WERI-Rb-1 (cell line): ENCODE data around the gene CALU.

Experiments used
- DNase-seq: peaks from one replicate; pipeline ENCODE4 v3.0.0-alpha.2; 2020
- H3K27ac ChIP-seq: fragments of 250-450 bp; sonication (Bioruptor Pico); 2 replicates; pipeline ENCODE4 v1.5.1; 2020; ENCODE audit warnings: mild to moderate bottlenecking, moderate library complexity
- H3K27me3 ChIP-seq: fragments of 250-450 bp; sonication (Bioruptor Pico); 2 replicates; pipeline ENCODE4 v1.5.1; 2021; ENCODE audit warnings: mild to moderate bottlenecking, low read depth, moderate library complexity; ENCODE audit not compliant: insufficient read depth, severe bottlenecking
- H3K36me3 ChIP-seq: fragments of 250-450 bp; sonication (Bioruptor Pico); 2 replicates; pipeline ENCODE4 v1.5.1; 2020; ENCODE audit warnings: mild to moderate bottlenecking, moderate library complexity
- H3K4me3 ChIP-seq: 2 replicates; pipeline ENCODE4 v1.5.1; 2011; ENCODE audit warnings: low read depth, mild to moderate bottlenecking, control low read depth, low read length
- H3K9me3 ChIP-seq: fragments of 250-450 bp; sonication (Bioruptor Pico); 2 replicates; pipeline ENCODE4 v1.5.1; 2021; ENCODE audit warnings: mild to moderate bottlenecking, moderate library complexity; ENCODE audit not compliant: severe bottlenecking
- TF ChIP-seq, protein P1 (sequence below): IDR thresholded peaks from 2 replicates; pipeline ENCODE4 v1.5.1; 2011; ENCODE audit warnings: low read depth, mild to moderate bottlenecking, control low read depth, inconsistent platforms, low read length

CALU gene

DNA sequence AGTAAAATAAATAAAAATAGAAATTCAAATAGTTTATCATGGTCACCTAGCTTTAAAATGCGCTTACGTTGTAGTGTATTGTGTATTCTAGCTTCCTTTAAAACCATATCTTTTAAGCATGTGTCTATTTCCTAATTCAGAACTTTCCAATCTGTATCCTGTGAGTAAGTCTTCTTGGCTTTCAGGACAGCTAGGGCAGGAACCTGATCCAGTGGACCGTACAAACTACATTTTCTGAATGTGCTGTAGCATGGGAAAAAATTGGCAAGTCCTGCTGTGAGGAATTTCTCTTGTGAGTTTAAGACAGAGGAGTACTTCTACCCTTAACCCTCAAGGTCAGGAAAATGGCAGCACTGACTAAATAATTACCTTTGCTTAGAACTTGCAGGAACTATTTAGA, 24.4 kb downstream of the CALU start:
- no peak for DNase-seq
- Histone ChIP-seq H3K27ac (no peak overlapping the region), H3K36me3 (peaks cover 52% of the 10 kb centered on the region), H3K9me3 (no peaks in the 10 kb centered on the region), H3K27me3 (no peaks in the 10 kb centered on the region), H3K4me3 (no peak overlapping the region)
- TF ChIP-seq, protein P1, sequence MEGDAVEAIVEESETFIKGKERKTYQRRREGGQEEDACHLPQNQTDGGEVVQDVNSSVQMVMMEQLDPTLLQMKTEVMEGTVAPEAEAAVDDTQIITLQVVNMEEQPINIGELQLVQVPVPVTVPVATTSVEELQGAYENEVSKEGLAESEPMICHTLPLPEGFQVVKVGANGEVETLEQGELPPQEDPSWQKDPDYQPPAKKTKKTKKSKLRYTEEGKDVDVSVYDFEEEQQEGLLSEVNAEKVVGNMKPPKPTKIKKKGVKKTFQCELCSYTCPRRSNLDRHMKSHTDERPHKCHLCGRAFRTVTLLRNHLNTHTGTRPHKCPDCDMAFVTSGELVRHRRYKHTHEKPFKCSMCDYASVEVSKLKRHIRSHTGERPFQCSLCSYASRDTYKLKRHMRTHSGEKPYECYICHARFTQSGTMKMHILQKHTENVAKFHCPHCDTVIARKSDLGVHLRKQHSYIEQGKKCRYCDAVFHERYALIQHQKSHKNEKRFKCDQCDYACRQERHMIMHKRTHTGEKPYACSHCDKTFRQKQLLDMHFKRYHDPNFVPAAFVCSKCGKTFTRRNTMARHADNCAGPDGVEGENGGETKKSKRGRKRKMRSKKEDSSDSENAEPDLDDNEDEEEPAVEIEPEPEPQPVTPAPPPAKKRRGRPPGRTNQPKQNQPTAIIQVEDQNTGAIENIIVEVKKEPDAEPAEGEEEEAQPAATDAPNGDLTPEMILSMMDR: no peak

DNA sequence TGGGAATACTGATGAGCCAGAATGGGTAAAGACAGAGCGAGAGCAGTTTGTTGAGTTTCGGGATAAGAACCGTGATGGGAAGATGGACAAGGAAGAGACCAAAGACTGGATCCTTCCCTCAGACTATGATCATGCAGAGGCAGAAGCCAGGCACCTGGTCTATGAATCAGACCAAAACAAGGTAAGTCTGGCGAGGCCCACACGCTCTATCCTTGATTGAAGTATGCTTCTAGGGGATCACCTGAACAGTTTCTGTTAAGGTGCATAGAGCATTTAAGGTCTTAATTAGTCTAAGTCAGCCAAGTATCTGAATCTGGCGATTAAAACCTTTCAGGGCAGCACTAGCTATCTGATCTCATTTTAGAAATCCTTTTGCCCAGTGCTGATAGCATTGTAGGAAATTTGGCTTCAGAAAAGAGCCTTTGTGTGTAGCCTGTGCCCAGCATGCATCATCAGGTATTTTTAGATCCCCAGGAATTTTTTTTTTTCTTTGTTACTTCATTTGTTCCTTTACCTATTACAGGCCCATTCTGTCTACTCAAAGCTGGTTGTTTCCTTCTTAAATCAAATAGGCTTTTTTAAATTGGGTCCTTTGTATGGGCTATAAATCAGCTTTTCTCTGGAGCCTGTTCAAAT, 28.4 kb downstream of the CALU start:
- no peaks in the 10 kb centered on the region for H3K27me3 ChIP-seq
- peaks cover 56% of the 10 kb centered on the region for H3K36me3 ChIP-seq
- DNase-seq: no peak
- H3K9me3 ChIP-seq: no peaks in the 10 kb centered on the region
- H3K27ac ChIP-seq: peak overlapping the region; percentile 59
- no peak overlapping the region for H3K4me3 ChIP-seq
- TF ChIP-seq, protein P1: no peak

DNA sequence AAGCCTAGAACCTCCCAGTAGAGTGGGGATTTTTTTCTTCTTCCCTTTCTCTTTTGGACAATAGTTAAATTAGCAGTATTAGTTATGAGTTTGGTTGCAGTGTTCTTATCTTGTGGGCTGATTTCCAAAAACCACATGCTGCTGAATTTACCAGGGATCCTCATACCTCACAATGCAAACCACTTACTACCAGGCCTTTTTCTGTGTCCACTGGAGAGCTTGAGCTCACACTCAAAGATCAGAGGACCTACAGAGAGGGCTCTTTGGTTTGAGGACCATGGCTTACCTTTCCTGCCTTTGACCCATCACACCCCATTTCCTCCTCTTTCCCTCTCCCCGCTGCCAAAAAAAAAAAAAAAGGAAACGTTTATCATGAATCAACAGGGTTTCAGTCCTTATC, 31.1 kb downstream of the CALU start:
- no peak for DNase-seq
- TF ChIP-seq, protein P1: no peak
- no peak overlapping the region for H3K4me3 ChIP-seq
- H3K27ac ChIP-seq: no peak overlapping the region
- no peaks in the 10 kb centered on the region for H3K9me3 ChIP-seq
- peaks cover 44% of the 10 kb centered on the region for H3K36me3 ChIP-seq
- no peaks in the 10 kb centered on the region for H3K27me3 ChIP-seq

DNA sequence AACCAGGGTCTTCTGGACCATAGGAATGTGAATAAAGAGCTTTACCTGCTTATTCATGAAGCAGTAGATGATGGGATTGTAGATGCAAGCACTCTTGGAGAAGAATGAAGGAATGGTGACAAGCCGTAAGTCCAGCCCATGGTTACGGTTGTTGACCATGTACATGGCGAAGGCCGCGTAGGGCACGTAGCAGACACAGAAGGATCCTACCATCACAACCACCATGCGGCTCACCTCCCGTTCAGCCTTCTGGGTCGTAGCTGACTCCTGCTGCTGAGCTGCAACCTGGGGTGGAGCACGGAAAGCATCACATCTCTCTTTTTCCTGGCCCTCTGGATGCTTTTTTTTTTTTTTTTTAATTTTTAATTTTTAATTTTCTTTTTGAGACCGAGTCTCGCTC, 34.4 kb downstream of the CALU start:
- H3K36me3 ChIP-seq: peaks cover 34% of the 10 kb centered on the region
- H3K4me3 ChIP-seq: no peak overlapping the region
- DNase-seq: no peak
- no peaks in the 10 kb centered on the region for H3K27me3 ChIP-seq
- H3K9me3 ChIP-seq: peaks cover 10% of the 10 kb centered on the region
- TF ChIP-seq, protein P1: no peak
- no peak overlapping the region for H3K27ac ChIP-seq

DNA sequence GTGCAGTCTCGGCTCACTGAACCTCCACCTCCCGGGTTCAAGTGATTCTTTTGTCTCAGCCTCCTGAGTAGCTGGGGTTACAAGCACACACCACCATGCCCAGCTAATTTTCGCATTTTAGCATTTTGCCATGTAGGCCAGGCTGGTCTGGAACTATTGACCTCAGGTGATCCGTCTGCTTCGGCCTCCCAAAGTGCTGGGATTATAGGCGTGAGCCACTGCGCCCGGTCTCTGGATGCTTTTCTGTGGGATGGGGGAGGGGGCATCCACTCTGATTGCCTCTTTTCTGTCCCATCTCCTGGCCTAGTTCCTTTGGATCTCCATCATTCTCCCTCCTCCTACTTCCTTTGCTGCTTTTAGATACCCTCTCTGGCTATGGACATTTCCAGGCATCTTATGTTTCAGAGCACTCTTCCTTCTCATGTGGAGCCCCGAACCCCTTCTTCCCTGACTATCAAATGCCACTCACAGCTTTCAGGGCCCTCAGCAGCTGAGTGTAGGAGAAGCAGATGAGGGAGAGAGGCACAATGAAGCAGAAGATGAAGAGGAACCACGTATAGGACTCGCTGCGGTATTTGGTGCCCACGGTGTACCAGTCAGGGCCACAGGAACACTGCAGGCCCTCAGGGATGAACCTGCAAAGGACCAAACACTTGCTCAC, 35.0 kb downstream of the CALU start:
- H3K36me3 ChIP-seq: peaks cover 28% of the 10 kb centered on the region
- no peak overlapping the region for H3K4me3 ChIP-seq
- no peak overlapping the region for H3K27ac ChIP-seq
- no peak for DNase-seq
- no peaks in the 10 kb centered on the region for H3K27me3 ChIP-seq
- TF ChIP-seq, protein P1: no peak
- H3K9me3 ChIP-seq: peaks cover 10% of the 10 kb centered on the region
